Neural cell (in vitro differentiated cells): ENCODE data around the gene TNS3. TPM values are rescaled to one million over a fixed set of nuclear protein-coding genes. Genes with fewer than 3 reads are reported as not detected.

ENCODE experiments used
- H2AFZ ChIP-seq: fragments of 200-600, 300-800 bp; sonication (generic), shearing (Covaris generic); 2 replicates; pipeline ENCODE4 v1.6.0; 2014; ENCODE audit warnings: low read depth, mild to moderate bottlenecking, antibody characterized with exemption, low read length, moderate library complexity
- H3F3A ChIP-seq: fragments of 200-600 bp; shearing (Covaris generic); 2 replicates; pipeline ENCODE4 v1.6.1; 2016; ENCODE audit warnings: mild to moderate bottlenecking, moderate library complexity, mixed read lengths, antibody characterized with exemption, low read length; ENCODE audit not compliant: insufficient read depth, poor library complexity, severe bottlenecking
- H3K27ac ChIP-seq: fragments of 200-600, 300-800 bp; sonication (generic), shearing (Covaris generic); 2 replicates; pipeline ENCODE4 v1.5.1; 2014; ENCODE audit warnings: mild to moderate bottlenecking, low read length, moderate library complexity
- H3K27me3 ChIP-seq: fragments of 300-800, 200-600 bp; sonication (generic), shearing (Covaris generic); 2 replicates; pipeline ENCODE4 v1.6.0; 2014; ENCODE audit warnings: mild to moderate bottlenecking, low read depth, low read length, moderate library complexity; ENCODE audit not compliant: insufficient read depth
- H3K36me3 ChIP-seq: fragments of 300-800, 200-600 bp; sonication (generic), shearing (Covaris generic); 2 replicates; pipeline ENCODE4 v1.5.1; 2014; ENCODE audit warnings: mild to moderate bottlenecking, antibody characterized with exemption, low read length, moderate library complexity; ENCODE audit not compliant: insufficient read depth
- H3K4me2 ChIP-seq: fragments of 300-800, 200-600 bp; sonication (generic), shearing (Covaris generic); 2 replicates; pipeline ENCODE4 v1.6.0; 2014; ENCODE audit warnings: mild to moderate bottlenecking, low read length
- H3K4me3 ChIP-seq: fragments of 300-800, 200-600 bp; sonication (generic), shearing (Covaris generic); 2 replicates; pipeline ENCODE4 v1.5.1; 2014; ENCODE audit warnings: mild to moderate bottlenecking, low read length, moderate library complexity
- H3K79me2 ChIP-seq: fragments of 200-600 bp; shearing (Covaris generic); replicated peaks from 2 replicates; pipeline ENCODE4 v1.6.0; 2014; ENCODE audit warnings: mild to moderate bottlenecking, low read length, moderate library complexity; ENCODE audit not compliant: insufficient read depth
- H3K9ac ChIP-seq: fragments of 300-800, 200-600 bp; sonication (generic), shearing (Covaris generic); 2 replicates; pipeline ENCODE4 v1.6.1; 2016; ENCODE audit warnings: mild to moderate bottlenecking, low read length, mixed read lengths
- H3K9me2 ChIP-seq: fragments of 200-600 bp; shearing (Covaris generic); 2 replicates; pipeline ENCODE4 v1.6.1; 2016; ENCODE audit warnings: mild to moderate bottlenecking, low read length, mixed read lengths; ENCODE audit not compliant: insufficient read depth
- H3K9me3 ChIP-seq: fragments of 200-600, 300-800 bp; sonication (generic), shearing (Covaris generic); 2 replicates; pipeline ENCODE4 v1.6.1; 2016; ENCODE audit warnings: mild to moderate bottlenecking, mixed run types, low read length, moderate library complexity, mixed read lengths
- H4K20me1 ChIP-seq: fragments of 200-600 bp; shearing (Covaris generic); 2 replicates; pipeline ENCODE4 v1.6.1; 2016; ENCODE audit warnings: mild to moderate bottlenecking, mixed run types; ENCODE audit not compliant: insufficient read depth
- CTCF ChIP-seq: fragments of 450-650 bp; IDR thresholded peaks from 2 replicates; pipeline ENCODE4 v1.5.1; 2014; ENCODE audit warnings: antibody characterized with exemption, mild to moderate bottlenecking, moderate library complexity; ENCODE audit not compliant: poor library complexity, severe bottlenecking
- EP300 ChIP-seq: fragments of 450-650 bp; conservative IDR thresholded peaks from 2 replicates; pipeline ENCODE4 v1.6.1; 2014; ENCODE audit warnings: antibody characterized with exemption, mild to moderate bottlenecking, moderate library complexity; ENCODE audit not compliant: poor library complexity, severe bottlenecking
- EZH2 ChIP-seq: fragments of 200-600, 300-800 bp; shearing (Covaris generic), sonication (generic); IDR thresholded peaks from 2 replicates; pipeline ENCODE4 v1.6.1; 2014; ENCODE audit warnings: antibody characterized with exemption, low read length, borderline replicate concordance, mild to moderate bottlenecking; ENCODE audit not compliant: insufficient read depth, poor library complexity, severe bottlenecking
- MXI1 ChIP-seq: fragments of 450-650 bp; conservative IDR thresholded peaks from 2 replicates; pipeline ENCODE4 v1.6.1; 2014; ENCODE audit warnings: antibody characterized with exemption, mild to moderate bottlenecking; ENCODE audit not compliant: poor library complexity, severe bottlenecking
- POLR2AphosphoS5 ChIP-seq: IDR thresholded peaks from 2 replicates; pipeline ENCODE4 v1.6.1; 2012
- RAD21 ChIP-seq: fragments of 450-650 bp; conservative IDR thresholded peaks from 2 replicates; pipeline ENCODE4 v1.6.1; 2014; ENCODE audit warnings: antibody characterized with exemption, mild to moderate bottlenecking, moderate library complexity
- REST ChIP-seq: IDR thresholded peaks from 2 replicates; pipeline ENCODE4 v1.6.1; 2012; ENCODE audit warnings: borderline replicate concordance
- SMC3 ChIP-seq: fragments of 450-650 bp; conservative IDR thresholded peaks from 2 replicates; pipeline ENCODE4 v1.6.1; 2014; ENCODE audit warnings: antibody characterized with exemption, mild to moderate bottlenecking, moderate library complexity; ENCODE audit not compliant: poor library complexity
- TAF1 ChIP-seq: IDR thresholded peaks from 2 replicates; pipeline ENCODE4 v1.6.1; 2012; ENCODE audit warnings: low read depth
- polyA plus RNA-seq: library from polyadenylated mRNA; depleted of rRNA; stranded (reverse); fragments of >200 nt; gene quantifications from 2 replicates; pipeline ENCODE4 v1.2.3, GENCODE V29; 2014

The TNS3 gene
- polyA plus RNA-seq, 1 donor from 2014 or later, result 0.58 TPM

- Histone ChIP-seq H3K4me3 (no peak overlapping the region), H3K79me2 (no peaks in the 10 kb centered on the region), H3F3A (no peaks in the 10 kb centered on the region), H3K4me2 (no peak overlapping the region), H3K27me3 (no peaks in the 10 kb centered on the region), H3K36me3 (no peaks in the 10 kb centered on the region), H3K9me2 (no peaks in the 10 kb centered on the region), H3K27ac (no peak overlapping the region), H4K20me1 (no peaks in the 10 kb centered on the region), H2AFZ (no peak overlapping the region), H3K9ac (no peak overlapping the region), H3K9me3 (no peaks in the 10 kb centered on the region)
- TF ChIP-seq POLR2AphosphoS5 (no peak), TAF1 (no peak), CTCF (no peak), SMC3 (no peak), EZH2 (no peak), REST (no peak), MXI1 (no peak), RAD21 (no peak), EP300 (no peak)
These were observed 32.5 kb upstream of the TNS3 start for GRCh38 chr7:47614450-47614849.

GRCh38 chr7:47611045-47611511 lies 29.2 kb upstream of the TNS3 start:
- H3F3A ChIP-seq, result no peaks in the 10 kb centered on the region
- no peak overlapping the region for H2AFZ ChIP-seq
- no peak overlapping the region for H3K4me3 ChIP-seq
- H3K9me3 ChIP-seq, result no peaks in the 10 kb centered on the region
- H3K36me3 ChIP-seq, result no peaks in the 10 kb centered on the region
- H3K79me2 ChIP-seq, result no peaks in the 10 kb centered on the region
- TF ChIP-seq RAD21 (no peak), MXI1 (no peak), TAF1 (no peak), EP300 (no peak), CTCF (no peak), SMC3 (no peak), EZH2 (no peak), REST (no peak), POLR2AphosphoS5 (no peak)
- H3K27ac ChIP-seq, result no peak overlapping the region
- H3K27me3 ChIP-seq, result no peaks in the 10 kb centered on the region
- no peak overlapping the region for H3K4me2 ChIP-seq
- no peaks in the 10 kb centered on the region for H4K20me1 ChIP-seq
- H3K9me2 ChIP-seq, result no peaks in the 10 kb centered on the region
- H3K9ac ChIP-seq, result no peak overlapping the region
